GM12865 (cell line): Measurements from ENCODE around the gene FAM171A1.

ENCODE experiments used
- DNase-seq: peaks from one replicate; pipeline ENCODE4 v3.0.0; 2010; ENCODE audit warnings: low read depth
- H3K4me3 ChIP-seq: 2 replicates; pipeline ENCODE4 v1.5.1; 2011; ENCODE audit warnings: mild to moderate bottlenecking, low read depth, low read length, control low read depth
- CTCF ChIP-seq: IDR thresholded peaks from 2 replicates; pipeline ENCODE4 v1.5.1; 2011; ENCODE audit warnings: low read length, control low read depth, low read depth, inconsistent platforms; ENCODE audit not compliant: insufficient read depth; ENCODE audit errors: missing control alignments

The FAM171A1 gene

GRCh38 chr10:15320118-15320517 is 51.0 kb downstream of the FAM171A1 start:
- no peak for TF ChIP-seq CTCF
- H3K4me3 ChIP-seq = no peak overlapping the region
- no peak for DNase-seq

- H3K4me3 ChIP-seq = no peak overlapping the region
- no peak for DNase-seq
- TF ChIP-seq CTCF = no peak
Observed at GRCh38 chr10:15316871-15317464, 54.1 kb downstream of the FAM171A1 start.

- H3K4me3 ChIP-seq = no peak overlapping the region
- DNase-seq = no peak
- TF ChIP-seq CTCF = no peak
Observed at GRCh38 chr10:15316145-15316544, 54.9 kb downstream of the FAM171A1 start.

- H3K4me3 ChIP-seq = no peak overlapping the region
- TF ChIP-seq CTCF = no peak
- DNase-seq = no peak
Observed at GRCh38 chr10:15315286-15315685, 55.8 kb downstream of the FAM171A1 start.

GRCh38 chr10:15314482-15315045 is 56.5 kb downstream of the FAM171A1 start:
- H3K4me3 ChIP-seq = no peak overlapping the region
- TF ChIP-seq CTCF = no peak
- no peak for DNase-seq

- no peak for DNase-seq
- no peak for TF ChIP-seq CTCF
- no peak overlapping the region for H3K4me3 ChIP-seq
Observed at GRCh38 chr10:15313843-15314242, 57.2 kb downstream of the FAM171A1 start.

GRCh38 chr10:15313047-15313446 is 58.0 kb downstream of the FAM171A1 start:
- no peak for DNase-seq
- no peak overlapping the region for H3K4me3 ChIP-seq
- no peak for TF ChIP-seq CTCF
